Fibroblast of skin of right quadriceps (primary cell): ENCODE measurements around the gene KIF5C.
A peak's percentile ranks its signal among the peaks of the same experiment; 100 is the strongest.

Experiments
- DNase-seq: peaks from one replicate; pipeline ENCODE4 v3.0.0-alpha.2; 2013

Gene KIF5C

GRCh38 chr2:149056541-149057255 lies 181.7 kb downstream of the KIF5C start:
- no peak for DNase-seq

GRCh38 chr2:149057401-149057800 lies 182.4 kb downstream of the KIF5C start:
- no peak for DNase-seq

GRCh38 chr2:149058936-149059335 lies 183.9 kb downstream of the KIF5C start:
- no peak for DNase-seq

- no peak for DNase-seq
Measured at GRCh38 chr2:149059822-149060221, 184.8 kb downstream of the KIF5C start.

GRCh38 chr2:149061133-149061745 lies 186.2 kb downstream of the KIF5C start:
- DNase-seq, result peak; percentile 70

- DNase-seq, result no peak
Measured at GRCh38 chr2:149062531-149062930, 187.5 kb downstream of the KIF5C start.

- DNase-seq, result no peak
Measured at GRCh38 chr2:149063177-149063576, 188.2 kb downstream of the KIF5C start.

- peak; percentile 57 for DNase-seq
Measured at GRCh38 chr2:149064365-149064841, 189.4 kb downstream of the KIF5C start.

GRCh38 chr2:149064856-149065630 lies 190.0 kb downstream of the KIF5C start:
- DNase-seq, result peak; percentile 84

- DNase-seq, result no peak
Measured at GRCh38 chr2:149068225-149068995, 193.4 kb downstream of the KIF5C start.

- peak; percentile 88 for DNase-seq
Measured at GRCh38 chr2:149068996-149069888, 194.2 kb downstream of the KIF5C start.

GRCh38 chr2:149070681-149071320 lies 195.8 kb downstream of the KIF5C start:
- no peak for DNase-seq

GRCh38 chr2:149075105-149075504 lies 200.1 kb downstream of the KIF5C start:
- no peak for DNase-seq

- DNase-seq, result no peak
Measured at GRCh38 chr2:149075853-149076252, 200.8 kb downstream of the KIF5C start.
